LNCaP clone FGC (cell line): Measurements from ENCODE around the gene UBE2D1.

ENCODE experiments used
- DNase-seq: peaks from one replicate; pipeline ENCODE4 v3.0.0-alpha.2; 2011; ENCODE audit warnings: low read depth
- H3K4me3 ChIP-seq: 2 replicates; pipeline ENCODE4 v1.5.1; 2011; ENCODE audit warnings: mild to moderate bottlenecking, low read depth, low read length, control low read depth
- CTCF ChIP-seq: IDR thresholded peaks from 2 replicates; pipeline ENCODE4 v1.5.1; 2012; ENCODE audit warnings: mild to moderate bottlenecking; ENCODE audit not compliant: control insufficient read depth, insufficient read depth; ENCODE audit errors: extremely low read depth

UBE2D1 gene

GRCh38 chr10:58350619-58351323, 16.0 kb downstream of the UBE2D1 start:
- no peak for DNase-seq
- TF ChIP-seq CTCF: no peak
- H3K4me3 ChIP-seq: no peak overlapping the region

- no peak for DNase-seq
- no peak for TF ChIP-seq CTCF
- H3K4me3 ChIP-seq: no peak overlapping the region
Observed at GRCh38 chr10:58351616-58352578, 17.1 kb downstream of the UBE2D1 start.

- H3K4me3 ChIP-seq: peak overlapping the region; percentile 1; the same call in 1 of the 2 replicates
- peak; percentile 52 for DNase-seq
- no peak for TF ChIP-seq CTCF
Observed at GRCh38 chr10:58352956-58353610, 18.3 kb downstream of the UBE2D1 start.

- no peak for DNase-seq
- no peak for TF ChIP-seq CTCF
- H3K4me3 ChIP-seq: no peak overlapping the region
Observed at GRCh38 chr10:58356756-58357155, 21.9 kb downstream of the UBE2D1 start.

GRCh38 chr10:58358314-58358933, 23.6 kb downstream of the UBE2D1 start:
- H3K4me3 ChIP-seq: no peak overlapping the region
- DNase-seq: no peak
- TF ChIP-seq CTCF: no peak

GRCh38 chr10:58358947-58359346, 24.1 kb downstream of the UBE2D1 start:
- no peak overlapping the region for H3K4me3 ChIP-seq
- DNase-seq: no peak
- TF ChIP-seq CTCF: no peak
